ENCODE measurements around the gene RBFOX2.

DNA sequence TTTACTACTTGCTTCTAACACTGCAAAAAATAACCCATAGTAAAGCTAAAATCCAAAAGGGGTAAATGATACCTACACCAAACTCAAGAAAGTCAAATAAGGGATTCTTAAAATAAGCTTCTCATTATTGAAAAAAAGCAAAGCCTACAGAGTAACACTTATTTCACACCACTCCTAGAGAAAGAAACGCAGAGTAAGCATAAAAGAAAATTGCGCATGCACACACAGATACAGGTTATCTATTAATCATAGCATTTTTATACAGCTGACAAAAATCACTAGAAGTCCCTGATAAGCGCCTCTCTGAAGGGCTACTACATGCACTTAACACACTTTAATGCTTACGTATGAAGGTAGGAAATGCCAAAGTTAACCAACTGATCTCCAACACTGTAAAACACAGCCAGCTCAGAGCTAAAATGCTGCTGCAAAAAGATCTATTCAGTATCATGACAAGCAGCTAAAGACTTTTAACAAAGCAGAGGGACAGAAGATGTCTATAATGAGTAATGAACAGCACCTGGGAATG, 14.0 kb downstream of the RBFOX2 start:
- TF ChIP-seq RFX5 (IDR thresholded peaks at IDR 0.05) (no peak), POLR2A (IDR thresholded peaks at IDR 0.05; ENCODE audit: low read length) (no peak), NPAS2 (CRISPR knock-in tag; IDR thresholded peaks at IDR 0.05; ENCODE audit: borderline replicate concordance) (no peak), CHD2 (IDR thresholded peaks at IDR 0.05; ENCODE audit: low read length, partially characterized antibody) (no peak)
